ENCODE data around the gene CELSR1.

CELSR1 gene

DNA sequence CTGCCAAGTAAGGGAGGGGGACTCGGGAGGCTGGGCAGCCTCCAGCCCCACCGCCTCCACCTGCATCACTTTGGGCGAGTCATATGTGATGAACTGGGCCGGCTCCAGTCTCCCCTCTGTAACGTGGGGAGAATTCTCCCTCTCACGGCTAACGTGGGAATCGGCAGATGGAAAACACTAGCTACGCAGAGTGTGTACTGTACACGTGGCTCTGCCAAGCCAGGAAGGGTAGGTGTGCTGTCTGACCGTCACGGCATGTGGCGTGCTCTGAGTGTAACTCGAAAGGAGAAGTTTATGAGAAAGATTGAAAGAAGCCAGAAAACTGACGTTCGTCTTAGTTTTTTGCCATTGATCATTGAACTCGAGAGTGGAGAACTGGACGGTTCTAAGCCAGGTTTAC, 188.2 kb downstream of the CELSR1 start:
- no peak for DNase-seq (ENCODE audit: low spot score)

DNA sequence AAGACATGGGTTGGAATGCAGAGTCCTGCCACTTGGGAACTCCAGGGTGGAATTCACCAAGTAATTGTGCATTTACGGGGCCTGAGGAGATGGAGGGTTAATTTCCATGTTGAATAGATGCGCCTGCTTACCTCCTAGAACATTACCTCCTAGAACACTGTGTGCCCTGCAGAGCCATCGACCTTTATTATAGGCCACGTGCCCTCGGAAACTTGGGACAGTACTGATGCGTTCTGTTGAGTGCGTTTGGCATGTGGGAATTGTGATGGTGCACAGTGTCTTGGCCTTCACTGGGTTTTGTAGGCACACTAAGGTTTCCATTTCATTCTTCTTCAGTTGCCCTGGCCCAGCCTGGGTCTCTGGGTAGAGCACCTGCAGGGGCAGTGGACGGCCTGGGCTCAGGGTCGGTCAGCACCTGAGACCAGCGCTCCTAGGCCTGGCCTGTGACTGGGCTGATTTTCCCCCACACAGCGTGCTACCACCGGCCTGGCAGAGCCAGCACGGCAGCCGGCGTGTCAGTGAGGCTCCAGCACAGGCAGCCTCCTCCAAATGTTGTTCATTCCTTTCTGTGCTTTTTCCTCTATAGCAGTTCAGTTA, 189.2 kb downstream of the CELSR1 start:
- no peak for DNase-seq (ENCODE audit: low spot score)

DNA sequence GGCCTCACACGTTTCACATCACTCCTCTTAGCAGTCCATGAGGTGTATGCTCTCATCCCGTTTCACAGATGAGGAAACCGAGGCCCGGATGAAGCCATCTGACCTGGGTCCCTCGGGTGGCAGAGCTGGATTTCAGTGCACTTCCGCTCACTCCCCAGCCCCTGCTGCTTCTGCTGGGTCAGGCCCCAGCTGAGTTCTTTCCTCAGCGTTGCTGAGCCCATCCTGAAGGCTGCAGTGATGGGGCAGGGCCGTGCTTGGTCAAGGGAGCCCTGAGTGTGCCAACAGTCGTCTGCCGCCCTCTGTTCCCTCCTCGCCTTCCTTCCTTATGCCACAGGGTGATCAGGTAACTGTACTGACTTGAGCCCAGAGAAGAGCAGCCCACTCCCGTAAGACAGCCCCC, 189.8 kb downstream of the CELSR1 start:
- no peak for DNase-seq (ENCODE audit: low spot score)

DNA sequence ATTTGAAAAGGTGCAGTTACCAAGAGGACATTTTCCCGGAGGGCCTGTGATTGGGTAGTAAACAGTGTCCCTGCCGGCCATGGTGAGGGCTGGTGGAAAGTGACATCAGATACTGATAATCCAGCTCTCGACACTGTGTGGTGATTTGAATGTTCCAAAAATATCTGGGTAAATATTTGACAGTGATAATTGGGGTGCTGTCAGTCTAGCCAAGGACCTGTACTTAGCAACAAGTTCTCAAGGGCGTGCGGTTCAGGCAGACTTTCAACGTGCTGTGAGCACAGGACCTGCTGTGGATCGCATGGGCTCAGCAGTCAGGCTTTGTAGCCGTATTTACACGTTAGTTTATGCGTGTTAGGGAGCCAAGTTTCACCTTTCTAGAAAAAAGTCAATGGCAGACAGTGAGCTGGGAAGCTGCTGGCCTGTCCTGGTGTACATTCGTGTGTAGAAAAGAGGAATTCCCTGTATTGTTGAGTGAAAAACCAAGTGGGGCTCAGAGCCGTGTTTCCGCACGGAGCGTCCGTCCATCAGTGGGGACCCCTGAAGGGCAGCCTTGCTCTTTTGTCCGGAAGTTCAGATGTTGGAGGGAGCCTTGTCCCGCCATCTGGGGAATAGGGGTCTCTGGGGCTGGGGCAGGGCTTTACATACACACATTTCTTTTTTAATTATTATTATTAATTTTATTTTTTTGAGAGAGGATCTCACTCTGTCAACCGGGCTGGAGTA, 190.6 kb downstream of the CELSR1 start:
- no peak for DNase-seq (ENCODE audit: low spot score)

DNA sequence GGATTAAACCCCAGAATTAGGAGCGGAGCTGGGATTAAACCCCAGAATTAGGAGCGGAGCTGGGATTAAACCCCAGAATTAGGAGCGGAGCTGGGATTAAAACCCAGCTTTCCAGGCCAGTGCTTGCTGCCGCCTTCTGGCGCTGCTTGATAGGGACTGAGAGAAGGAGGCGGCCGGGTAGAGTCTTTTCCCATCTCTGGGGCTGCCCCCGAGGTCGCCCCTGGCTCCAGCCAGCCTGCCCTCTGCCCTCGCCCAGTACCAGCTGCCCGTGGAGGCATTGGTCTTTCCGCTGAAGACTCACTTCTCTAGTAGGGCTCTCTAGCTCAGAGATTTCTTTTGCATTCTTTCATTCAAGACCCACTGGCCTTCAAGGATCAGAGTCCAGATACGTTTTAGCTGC, 196.7 kb downstream of the CELSR1 start:
- DNase-seq (ENCODE audit: low spot score): no peak

DNA sequence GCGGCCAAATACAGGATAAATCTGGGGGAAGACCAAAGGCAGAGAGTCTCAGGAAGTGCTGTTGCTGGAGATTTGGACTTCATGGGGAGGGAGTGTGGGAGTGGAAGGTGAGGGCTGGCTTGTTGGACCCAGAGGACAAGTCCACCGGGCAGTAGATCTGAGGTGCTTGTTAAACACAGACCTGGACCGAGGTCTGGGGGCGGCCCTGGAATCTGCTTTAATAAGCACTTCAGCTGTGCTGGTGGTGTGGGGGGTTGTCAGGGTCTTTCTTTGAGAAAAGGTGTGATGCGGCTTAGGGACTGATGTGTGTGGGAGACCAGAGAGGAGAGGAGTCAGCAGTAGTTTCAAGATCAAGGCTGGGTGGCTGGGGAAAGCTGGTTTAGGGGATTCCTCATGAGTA, 197.5 kb downstream of the CELSR1 start:
- DNase-seq (ENCODE audit: low spot score): no peak

DNA sequence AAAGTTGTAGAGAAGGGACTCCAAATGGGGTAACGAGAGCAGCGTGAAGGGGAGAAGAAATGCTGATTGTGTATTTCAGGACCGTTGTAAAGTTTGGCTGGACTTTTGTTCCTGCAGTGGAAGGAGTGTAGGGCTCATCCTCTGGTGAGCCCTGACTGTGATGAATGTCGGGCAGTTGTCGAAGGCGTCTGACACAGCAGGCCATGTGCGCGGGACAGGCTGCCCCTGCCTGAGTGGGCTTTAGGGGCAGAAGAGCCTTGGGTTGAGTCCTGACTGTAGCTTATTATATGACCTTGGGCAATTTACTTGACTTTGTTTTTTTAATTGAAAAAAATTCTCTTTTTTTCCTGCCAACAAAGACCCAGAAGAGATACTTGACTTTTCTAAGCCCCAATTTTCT, 198.8 kb downstream of the CELSR1 start:
- DNase-seq (ENCODE audit: low spot score): no peak

DNA sequence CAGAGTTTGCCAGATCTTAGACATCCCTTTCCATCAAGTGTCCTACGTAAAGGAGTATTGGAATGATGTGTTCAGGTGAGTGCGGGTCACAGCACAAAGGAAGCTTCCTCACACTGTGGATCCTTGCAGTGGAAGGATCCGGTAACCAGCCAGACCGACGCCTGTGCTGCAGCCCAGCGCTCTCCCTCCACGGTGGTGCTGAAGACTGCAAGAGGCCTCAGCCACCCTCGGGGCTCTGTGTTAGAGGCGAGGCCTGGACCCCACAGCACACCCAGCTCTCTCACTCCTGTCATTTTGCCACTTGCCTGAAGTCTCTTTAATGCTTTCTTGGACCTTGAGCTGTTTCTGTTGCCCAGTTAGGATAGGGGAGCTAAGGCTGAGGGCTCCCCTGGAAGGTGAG, 199.6 kb downstream of the CELSR1 start:
- DNase-seq (ENCODE audit: low spot score): no peak

DNA sequence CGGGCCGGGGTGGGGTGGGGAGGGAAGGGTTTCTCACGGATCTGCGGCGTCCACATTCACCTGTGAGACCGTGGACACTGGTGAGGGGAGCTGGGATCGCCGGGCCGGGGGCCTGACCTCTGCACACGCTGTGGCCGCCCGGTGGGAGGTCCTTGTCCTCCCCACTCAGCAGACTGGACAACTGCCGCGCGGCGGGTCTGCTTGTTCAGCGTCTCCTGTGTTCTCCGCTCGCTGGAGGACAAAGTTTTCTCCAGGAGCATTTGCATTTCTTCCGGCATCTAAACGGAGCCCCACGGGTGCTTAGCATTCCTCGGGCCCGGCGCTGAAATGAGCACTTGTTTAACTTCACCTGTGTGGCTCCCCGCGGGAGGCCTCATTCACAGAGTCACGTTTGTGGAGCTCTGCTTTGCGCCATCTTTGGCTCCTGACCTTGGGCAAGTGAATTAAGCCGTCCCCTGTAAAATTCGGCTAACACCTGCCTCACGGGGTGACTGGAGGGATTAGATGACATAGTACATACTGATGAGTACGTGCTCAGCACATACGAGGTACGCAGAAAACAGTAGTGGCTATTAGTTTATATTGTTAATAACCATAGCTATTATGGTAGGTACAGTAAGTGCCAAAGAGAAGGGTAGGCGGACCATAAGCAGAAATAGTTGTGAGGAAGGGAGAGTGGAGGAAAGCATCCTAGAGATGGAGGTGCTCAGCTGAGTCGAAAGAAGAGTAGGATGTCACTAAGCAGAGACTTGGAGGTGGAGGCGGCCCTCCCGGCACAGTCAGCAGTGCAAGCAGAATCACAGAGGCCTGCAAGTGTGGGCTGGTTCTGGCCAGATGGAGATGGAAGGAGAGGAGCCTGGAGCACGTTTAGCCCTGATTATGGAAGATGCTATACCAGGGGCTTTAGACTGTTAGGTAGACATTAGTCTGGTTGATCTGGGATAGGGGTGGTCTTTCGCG, 201.0 kb downstream of the CELSR1 start:
- no peak for DNase-seq (ENCODE audit: low spot score)

DNA sequence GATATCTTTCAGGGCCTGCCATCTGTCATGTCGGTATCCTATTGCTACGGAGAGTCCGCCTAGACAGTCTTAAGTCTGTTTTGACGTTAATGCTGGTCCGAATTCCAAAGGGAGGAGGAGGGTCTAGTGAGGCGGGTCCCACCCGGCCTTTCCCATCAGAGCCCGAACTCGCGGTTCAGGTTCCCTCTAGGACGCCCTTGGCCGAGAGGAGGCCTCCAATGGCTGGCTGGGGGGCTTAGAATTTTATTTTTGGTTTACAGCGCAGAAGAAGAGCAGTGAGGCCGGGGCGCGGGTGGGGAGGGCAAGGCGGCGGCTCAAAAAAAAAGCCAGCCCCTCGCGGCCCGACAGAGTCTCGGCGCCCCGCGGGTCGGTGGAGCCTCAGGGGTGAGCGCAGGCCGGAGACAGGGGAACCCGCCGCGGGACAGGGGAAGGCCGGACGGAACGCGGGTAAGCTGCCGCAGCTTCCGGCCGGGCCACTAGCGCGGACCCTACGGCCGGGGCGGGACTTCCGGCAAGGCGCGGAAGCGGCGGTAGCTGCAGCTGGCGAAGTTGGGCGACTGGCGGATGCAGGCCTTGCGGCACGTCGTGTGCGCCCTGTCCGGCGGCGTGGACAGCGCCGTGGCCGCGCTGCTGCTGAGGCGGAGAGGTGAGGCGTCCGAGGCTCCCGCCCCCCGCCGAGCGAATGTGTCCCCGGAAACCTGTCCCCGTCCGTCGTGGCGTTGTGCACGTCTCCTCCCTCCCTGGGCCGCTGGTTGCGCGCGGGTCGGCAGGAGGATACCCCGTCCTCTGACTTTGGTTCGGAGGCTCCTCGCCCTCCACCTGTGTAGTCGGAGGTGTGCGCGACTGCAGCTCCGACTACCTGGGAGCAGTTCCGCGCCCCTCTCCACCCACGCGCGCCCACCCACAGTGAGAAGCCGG, 202.0 kb downstream of the CELSR1 start, which contains the start of gene TRMU:
Gene TRMU (plus strand): TSS at position 514 of the 918 bp plus-strand sequence. CDS start 51 bp downstream, at position 565.
- peak; percentile 78 for DNase-seq (ENCODE audit: low spot score)

DNA sequence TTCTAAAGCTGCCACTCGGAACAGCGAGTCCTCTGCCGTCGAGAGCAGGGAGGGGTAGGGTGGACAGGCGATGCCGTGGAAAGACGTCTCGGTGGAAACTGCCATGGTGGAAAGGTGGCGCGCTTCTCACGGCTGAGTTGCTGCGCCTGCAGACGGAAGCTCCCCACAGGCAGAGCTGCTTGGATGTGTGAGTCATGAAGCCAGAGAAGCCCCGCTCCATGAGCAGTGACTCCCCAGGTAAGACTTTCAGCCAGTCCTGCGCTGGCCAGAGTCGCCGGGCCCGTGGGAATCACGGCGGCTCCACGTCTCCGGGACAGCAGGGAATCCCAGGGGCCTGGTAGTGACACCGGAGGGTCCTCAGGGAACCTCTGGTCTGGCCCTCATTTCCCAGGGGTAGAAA, 205.9 kb downstream of the CELSR1 start:
- DNase-seq (ENCODE audit: low spot score): no peak

DNA sequence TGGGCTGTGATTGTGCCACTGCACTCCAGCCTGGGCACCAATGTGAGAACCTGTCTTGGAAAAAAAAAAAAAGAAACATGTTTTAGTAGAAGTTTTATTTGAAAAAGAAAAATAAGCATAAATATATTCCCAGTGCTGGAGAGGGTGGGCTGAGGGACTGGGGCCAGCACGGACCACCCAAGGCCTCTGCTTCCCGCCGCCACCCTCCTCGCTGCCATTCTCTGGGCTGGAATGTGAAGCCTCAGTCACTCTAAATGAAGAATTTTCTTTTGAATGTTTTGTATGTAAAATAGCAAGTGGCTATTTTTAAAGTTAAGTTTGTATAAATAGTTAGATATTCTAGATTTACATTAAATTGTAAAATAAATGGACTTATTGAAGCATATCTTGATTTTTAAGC, 207.0 kb downstream of the CELSR1 start:
- DNase-seq (ENCODE audit: low spot score): no peak

DNA sequence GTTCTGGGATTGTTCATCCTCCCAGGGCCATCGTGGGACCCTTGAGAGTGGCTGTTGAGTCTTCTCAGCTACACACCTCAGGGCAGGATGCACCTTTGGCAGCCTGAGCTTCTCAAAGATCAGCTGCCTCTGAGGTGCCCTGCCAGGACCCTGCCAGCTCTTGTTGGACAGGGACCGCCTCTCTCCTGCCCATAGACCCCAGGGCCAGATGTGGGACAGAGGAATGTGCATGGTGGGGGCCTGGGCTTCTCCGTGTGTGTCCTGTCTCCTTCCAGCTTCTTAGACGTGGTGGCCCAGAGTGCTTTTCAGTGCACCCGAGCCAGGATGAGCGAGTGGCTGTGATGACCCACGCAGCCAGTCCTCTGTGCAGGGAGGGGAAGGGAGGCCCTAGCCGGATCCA, 207.8 kb downstream of the CELSR1 start:
- no peak for DNase-seq (ENCODE audit: low spot score)

DNA sequence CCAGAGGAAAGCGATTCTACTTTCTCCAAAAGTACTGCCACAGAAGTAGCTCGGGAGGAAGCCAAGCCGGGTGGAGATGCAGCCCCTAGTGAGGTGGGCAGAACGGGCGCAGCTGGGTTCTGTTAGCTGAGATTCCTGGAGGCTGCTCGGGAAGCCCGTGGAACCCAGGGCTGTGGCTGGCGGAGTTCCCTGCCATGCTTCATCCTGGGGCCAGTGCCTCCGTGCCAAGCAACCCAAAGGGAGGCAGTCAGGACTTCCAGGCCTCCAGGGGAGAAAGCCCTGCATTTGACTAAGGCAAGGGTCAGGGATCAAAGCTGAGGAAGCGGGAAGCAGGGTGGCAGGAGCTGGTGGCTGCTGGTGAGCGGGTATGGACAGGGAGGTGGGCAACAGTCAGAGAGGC, 208.6 kb downstream of the CELSR1 start:
- DNase-seq (ENCODE audit: low spot score): no peak

DNA sequence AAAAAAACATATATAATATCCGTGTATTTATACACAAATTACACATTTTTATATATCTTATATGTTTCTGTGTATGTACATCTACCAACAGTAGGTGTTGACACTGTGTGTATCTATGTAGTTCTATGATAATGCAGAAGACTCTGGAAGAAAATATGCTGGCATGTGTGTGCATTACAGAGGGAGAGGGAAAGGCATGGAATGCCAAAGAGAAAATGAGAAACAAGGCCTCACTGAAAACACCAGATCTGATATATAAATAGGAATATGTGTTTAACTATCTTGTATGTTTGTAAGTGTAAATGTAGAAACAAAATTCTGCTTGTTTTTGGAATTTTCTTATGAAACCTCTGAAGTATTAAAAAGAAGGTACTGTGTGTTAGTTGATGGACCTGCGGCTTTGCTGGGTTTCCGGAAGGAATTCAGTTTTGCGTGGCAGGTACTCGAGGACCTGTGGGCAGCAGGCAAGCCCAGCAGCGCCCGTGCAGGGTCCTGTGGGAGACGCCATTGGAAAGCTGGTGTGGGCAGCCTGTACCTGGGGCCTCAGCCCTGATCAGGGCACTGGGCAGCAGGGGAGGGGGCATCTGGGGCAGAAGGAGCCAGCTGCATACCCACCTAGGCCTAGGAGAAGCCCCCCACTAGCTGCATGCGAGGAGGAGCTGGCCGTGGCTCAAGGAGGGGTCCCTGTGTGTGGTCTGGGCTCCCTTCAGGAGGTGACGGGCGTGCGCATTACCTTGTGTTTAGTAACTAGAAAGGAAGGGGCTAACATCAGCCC, 209.5 kb downstream of the CELSR1 start:
- DNase-seq (ENCODE audit: low spot score): no peak

DNA sequence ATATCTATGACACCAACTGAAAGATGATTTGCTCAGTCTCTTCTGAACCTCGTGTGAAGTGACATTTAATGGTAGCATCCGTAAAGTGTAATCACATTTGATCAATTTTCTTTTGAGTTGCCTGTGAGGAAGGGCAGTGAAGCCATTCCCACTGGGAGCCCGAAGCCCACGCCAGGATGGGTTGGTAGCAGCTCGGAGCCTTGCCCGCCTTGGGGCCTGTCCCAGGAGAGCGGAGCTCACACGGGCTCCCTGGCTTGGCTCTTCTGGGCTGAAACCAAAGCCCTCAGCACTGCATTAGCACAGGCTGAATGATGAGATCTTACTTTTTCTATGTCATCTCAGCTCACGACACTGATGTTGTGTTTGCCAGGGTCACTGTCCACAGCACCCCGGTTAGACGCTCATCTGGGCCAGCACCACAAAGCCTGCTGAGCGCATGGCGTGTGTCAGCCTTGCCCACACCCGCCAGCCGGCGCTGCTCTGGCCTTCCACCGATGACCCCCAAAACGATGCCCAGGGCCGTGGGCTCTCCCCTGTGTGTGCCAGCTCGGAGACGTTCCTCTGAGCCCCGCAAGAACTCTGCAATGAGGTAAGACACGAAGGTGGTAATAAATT, 211.2 kb downstream of the CELSR1 start:
- no peak for DNase-seq (ENCODE audit: low spot score)

DNA sequence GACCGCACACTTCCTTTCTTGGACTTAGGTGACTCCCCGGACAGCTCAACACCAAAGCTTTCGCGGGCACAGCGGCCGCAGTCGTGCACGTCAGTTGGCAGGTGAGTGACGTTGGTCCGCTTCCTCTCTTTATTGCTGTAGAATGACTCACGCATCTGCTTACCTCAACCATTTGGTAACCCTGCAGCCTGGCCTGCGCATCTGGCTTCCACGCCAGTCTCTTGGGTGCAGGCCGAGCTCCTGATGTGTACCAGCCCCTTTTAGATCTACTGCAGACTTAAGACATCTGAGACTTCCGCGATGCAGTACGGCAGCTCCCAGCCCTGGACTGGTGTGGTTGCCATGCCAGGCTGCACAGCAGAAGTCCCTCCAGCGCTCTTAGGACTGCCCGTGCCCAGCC, 214.3 kb downstream of the CELSR1 start:
- no peak for DNase-seq (ENCODE audit: low spot score)

DNA sequence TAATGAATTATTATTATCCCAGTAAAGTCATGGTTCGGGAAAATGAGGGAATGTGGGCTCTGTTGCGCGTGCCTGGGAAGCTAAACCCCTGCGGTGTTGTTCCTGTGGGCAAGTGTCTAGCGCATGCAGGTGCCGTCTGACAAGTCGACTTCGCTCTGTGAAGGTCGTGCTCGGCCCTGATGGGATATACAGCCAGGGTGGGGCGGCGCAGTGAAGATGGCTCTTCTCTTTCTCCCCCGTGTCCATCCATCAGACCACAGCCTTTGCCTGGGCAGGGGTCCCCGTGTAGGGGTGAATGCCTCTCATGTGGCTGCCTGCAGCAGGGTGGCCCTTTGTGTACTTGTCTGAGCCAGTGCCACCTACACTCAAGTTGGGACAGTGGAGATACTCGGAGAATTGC, 214.7 kb downstream of the CELSR1 start:
- no peak for DNase-seq (ENCODE audit: low spot score)

DNA sequence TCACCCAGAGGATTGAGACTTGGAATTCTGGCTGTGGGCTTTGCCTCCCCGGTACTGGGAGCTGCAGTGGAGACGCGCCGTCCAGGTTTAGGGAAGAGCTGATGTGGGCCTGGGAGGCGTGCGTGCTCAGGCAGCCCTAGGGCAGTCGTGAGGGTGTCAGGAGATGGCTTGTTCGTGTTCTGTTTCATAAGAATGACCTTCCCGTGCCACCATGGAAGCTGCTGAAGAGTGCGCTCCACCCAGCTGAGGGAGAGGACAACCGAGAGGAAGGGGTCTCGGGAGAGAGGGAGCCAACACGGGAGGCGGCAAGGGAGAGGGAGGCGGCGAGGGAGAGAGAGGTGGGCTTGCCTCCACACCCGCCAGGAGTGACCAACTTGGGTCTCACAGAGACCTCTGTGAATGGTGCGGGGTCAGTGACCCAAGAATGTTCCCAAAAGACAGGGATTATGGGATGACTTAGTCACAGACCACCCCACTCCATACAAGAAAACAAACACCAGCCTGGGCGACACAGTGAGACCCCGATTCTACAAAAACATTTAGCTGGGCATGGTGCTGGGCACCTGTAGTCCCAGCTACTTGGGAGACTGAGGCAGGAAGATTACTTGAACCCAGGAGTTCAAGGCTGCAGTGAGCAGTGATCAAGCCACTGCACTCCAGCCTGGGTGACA, 216.6 kb downstream of the CELSR1 start:
- DNase-seq (ENCODE audit: low spot score): no peak

DNA sequence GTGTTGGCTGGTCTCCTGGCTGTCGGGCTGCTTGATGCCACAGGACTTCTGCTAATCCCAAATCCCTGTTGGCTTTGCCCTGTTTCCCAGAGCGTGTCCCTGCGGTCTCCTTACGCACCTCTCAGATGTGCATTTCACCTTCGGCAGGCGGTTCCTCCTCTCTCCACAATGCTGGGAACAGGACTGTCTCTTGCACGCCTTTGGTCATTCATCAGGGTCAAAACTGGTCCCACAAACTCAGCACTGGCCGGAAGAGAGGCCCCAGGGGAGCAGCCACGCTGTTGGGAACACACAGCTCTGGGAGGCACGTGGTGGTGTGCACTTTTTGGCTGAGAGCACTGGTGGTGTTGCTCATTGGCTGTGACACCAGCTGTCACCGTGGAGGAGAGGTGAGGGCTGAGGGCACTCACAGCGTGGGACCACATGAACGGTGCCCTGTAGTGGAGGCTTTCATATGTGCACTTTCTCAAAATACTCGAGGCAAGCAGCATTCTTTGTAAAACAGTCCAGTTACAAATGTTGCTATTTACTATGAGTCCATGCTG, 217.2 kb downstream of the CELSR1 start:
- no peak for DNase-seq (ENCODE audit: low spot score)

Measured in hematopoietic multipotent progenitor cell treated with erythropoietin and hydrocortisone succinate and interleukin-3 and kit ligand, for 17 days (in vitro differentiated cells).